GM23338 (cell line): Measurements from ENCODE around the gene HRH3. TPM values are rescaled to one million over a fixed set of nuclear protein-coding genes. Genes with fewer than 3 reads are reported as not detected.

Experiments
- ATAC-seq: fragments of 200-7000 bp; cut with Tn5 transposase; 3 replicates; pipeline ENCODE4 v1.9.1; 2020
- DNase-seq: peaks from one replicate; pipeline ENCODE4 v3.0.0-alpha.2; 2015; ENCODE audit warnings: low spot score
- H2AFZ ChIP-seq: fragments of 200-600 bp; sonication (generic); 2 replicates; pipeline ENCODE4 v1.8.0; 2016; ENCODE audit warnings: antibody characterized with exemption, mild to moderate bottlenecking, moderate library complexity
- H3F3A ChIP-seq: fragments of 200-600 bp; sonication (generic); replicated peaks from 2 replicates; pipeline ENCODE4 v1.8.0; 2017; ENCODE audit warnings: antibody characterized with exemption, mixed run types, low read depth
- H3K27ac ChIP-seq: fragments of 200-600 bp; sonication (generic); 2 replicates; pipeline ENCODE4 v1.6.1; 2016; ENCODE audit warnings: low read depth
- H3K27me3 ChIP-seq: fragments of 200-600 bp; sonication (generic); 2 replicates; pipeline ENCODE4 v1.8.0; 2016; ENCODE audit warnings: mild to moderate bottlenecking, mixed run types, moderate library complexity; ENCODE audit not compliant: insufficient read depth
- H3K36me3 ChIP-seq: fragments of 200-600 bp; sonication (generic); 2 replicates; pipeline ENCODE4 v1.8.0; 2016; ENCODE audit warnings: mild to moderate bottlenecking; ENCODE audit not compliant: insufficient read depth
- H3K4me1 ChIP-seq: fragments of 200-600 bp; sonication (generic); 2 replicates; pipeline ENCODE4 v1.8.0; 2016; ENCODE audit warnings: mild to moderate bottlenecking, moderate library complexity; ENCODE audit not compliant: insufficient read depth
- H3K4me2 ChIP-seq: fragments of 200-600 bp; sonication (generic); 2 replicates; pipeline ENCODE4 v1.7.1; 2017; ENCODE audit warnings: mixed run types
- H3K4me3 ChIP-seq: fragments of 200-600 bp; sonication (generic); 2 replicates; pipeline ENCODE4 v1.6.1; 2016; ENCODE audit warnings: mixed run types
- H3K79me2 ChIP-seq: fragments of 200-600 bp; sonication (generic); replicated peaks from 2 replicates; pipeline ENCODE4 v1.8.0; 2017; ENCODE audit warnings: mild to moderate bottlenecking; ENCODE audit not compliant: insufficient read depth
- H3K9me2 ChIP-seq: fragments of 200-600 bp; sonication (generic); 2 replicates; pipeline ENCODE4 v1.8.0; 2017; ENCODE audit not compliant: insufficient read depth
- H4K20me1 ChIP-seq: fragments of 200-600 bp; sonication (generic); replicated peaks from 2 replicates; pipeline ENCODE4 v1.8.0; 2017; ENCODE audit warnings: mild to moderate bottlenecking; ENCODE audit not compliant: insufficient read depth
- H3K27ac Mint-ChIP-seq: 2 replicates; pipeline ENCODE4 v1.8.0; 2020; ENCODE audit warnings: inconsistent platforms, mild to moderate bottlenecking, moderate library complexity, mixed read lengths
- H3K27me3 Mint-ChIP-seq: 3 replicates; pipeline ENCODE4 v1.8.0; 2022; ENCODE audit warnings: low read depth, mild to moderate bottlenecking, moderate library complexity, mixed read lengths, inconsistent platforms; ENCODE audit not compliant: insufficient read depth, poor library complexity
- H3K36me3 Mint-ChIP-seq: 3 replicates; pipeline ENCODE4 v1.8.0; 2021; ENCODE audit warnings: low read depth, mild to moderate bottlenecking, inconsistent platforms, moderate library complexity, mixed read lengths
- H3K4me1 Mint-ChIP-seq: 3 replicates; pipeline ENCODE4 v1.8.0; 2020; ENCODE audit warnings: mild to moderate bottlenecking, inconsistent platforms, mixed read lengths
- H3K4me3 Mint-ChIP-seq: 3 replicates; pipeline ENCODE4 v1.8.0; 2021; ENCODE audit warnings: moderate library complexity, mild to moderate bottlenecking, inconsistent platforms, mixed read lengths
- H3K9me3 Mint-ChIP-seq: 3 replicates; pipeline ENCODE4 v1.8.0; 2020; ENCODE audit warnings: moderate library complexity, mild to moderate bottlenecking, inconsistent platforms, mixed read lengths
- CREB1 ChIP-seq: fragments of 250-450 bp; sonication (Bioruptor Pico); IDR thresholded peaks from 2 replicates; pipeline ENCODE4 v1.5.0; 2020; ENCODE audit warnings: low read depth, mild to moderate bottlenecking, moderate library complexity
- EZH2phosphoT487 ChIP-seq: fragments of 200-600 bp; sonication (generic); IDR thresholded peaks from one replicate; pipeline ENCODE4 v1.8.1; 2018; ENCODE audit warnings: antibody characterized with exemption; ENCODE audit not compliant: unreplicated experiment
- NANOG ChIP-seq: IDR thresholded peaks from 2 replicates; pipeline ENCODE4 v1.6.1; 2016; ENCODE audit warnings: antibody characterized with exemption, borderline replicate concordance
- STAT1 ChIP-seq: IDR thresholded peaks from one replicate; pipeline ENCODE4 v1.6.1; 2016; ENCODE audit warnings: antibody characterized with exemption; ENCODE audit not compliant: unreplicated experiment
- ZNF114 ChIP-seq: fragments of 250-450 bp; sonication (Bioruptor Pico); IDR thresholded peaks from 2 replicates; pipeline ENCODE4 v1.5.0; 2020; ENCODE audit warnings: mild to moderate bottlenecking, moderate library complexity
- polyA plus RNA-seq: library from polyadenylated mRNA; unstranded; fragments of >200 nt; fragmentation: Nextera tagmentation; extraction: Ambion mirVana; gene quantifications from 2 replicates; pipeline ENCODE4 v1.2.1, GENCODE V29; 2016
- total RNA-seq: library from RNA; depleted of rRNA; stranded (reverse); fragments of >200 nt; shearing (Covaris generic); gene quantifications from 2 replicates; pipeline ENCODE4 v1.2.3, GENCODE V29; 2014
- TF ChIP-seq, protein P1 (sequence below), 2 experiments: fragments of 200-600 bp in 1 of 2; sonication (generic) in 1 of 2; conservative IDR thresholded peaks; 2 replicates each; pipeline versions ENCODE4 v1.5.1 to v1.6.1; 2016 to 2017; ENCODE audit warnings: antibody characterized with exemption in 2 of 2, low read depth in 2 of 2, mild to moderate bottlenecking in 2 of 2, moderate library complexity in 1 of 2
- TF ChIP-seq, protein P2 (sequence below): fragments of 250-450 bp; sonication (Bioruptor Pico); IDR thresholded peaks from 2 replicates; pipeline ENCODE4 v1.5.0; 2020; ENCODE audit warnings: mild to moderate bottlenecking, moderate library complexity
- TF ChIP-seq, protein P3 (sequence below): IDR thresholded peaks from one replicate; pipeline ENCODE4 v1.6.1; 2018; ENCODE audit warnings: antibody characterized with exemption; ENCODE audit not compliant: unreplicated experiment
- TF ChIP-seq, protein P4 (sequence below): IDR thresholded peaks from 2 replicates; pipeline ENCODE4 v1.6.1; 2016; ENCODE audit warnings: antibody characterized with exemption

HRH3 gene
- total and polyA plus RNA-seq, 2 experiments from 2014 or later, result 1.5 to 5.2 TPM

DNA sequence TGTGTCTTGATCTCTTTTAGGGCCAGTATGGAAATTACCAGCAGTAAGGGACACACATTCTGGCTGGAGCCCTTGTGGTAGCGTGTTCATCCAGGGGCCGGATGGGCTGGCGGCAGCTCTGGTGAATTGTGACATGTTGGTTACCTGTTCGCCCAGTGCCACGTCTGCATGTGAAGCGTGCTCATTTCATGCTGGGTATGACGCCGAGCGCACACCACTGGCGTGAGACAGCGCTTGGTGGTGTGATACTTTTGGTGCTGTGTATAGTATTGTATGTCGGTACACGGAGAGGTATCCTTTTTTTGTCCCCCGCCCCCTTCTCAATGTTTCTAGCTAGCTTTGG, 40.9 kb downstream of the HRH3 start:
- H3K9me2 ChIP-seq, result no peaks in the 10 kb centered on the region
- no peak overlapping the region for H2AFZ ChIP-seq
- Mint-ChIP-seq H3K36me3 (peaks cover 23% of the 10 kb centered on the region), H3K27ac (no peak overlapping the region), H3K4me1 (peaks cover 14% of the 10 kb centered on the region), H3K9me3 (no peaks in the 10 kb centered on the region; the same call in 2 of the 3 replicates), H3K27me3 (peaks cover 11% of the 10 kb centered on the region), H3K4me3 (no peak overlapping the region)
- TF ChIP-seq ZNF114 (CRISPR knock-in tag) (no peak), NANOG (no peak), CREB1 (no peak), STAT1 (no peak), EZH2phosphoT487 (no peak)
- TF ChIP-seq, protein P1, sequence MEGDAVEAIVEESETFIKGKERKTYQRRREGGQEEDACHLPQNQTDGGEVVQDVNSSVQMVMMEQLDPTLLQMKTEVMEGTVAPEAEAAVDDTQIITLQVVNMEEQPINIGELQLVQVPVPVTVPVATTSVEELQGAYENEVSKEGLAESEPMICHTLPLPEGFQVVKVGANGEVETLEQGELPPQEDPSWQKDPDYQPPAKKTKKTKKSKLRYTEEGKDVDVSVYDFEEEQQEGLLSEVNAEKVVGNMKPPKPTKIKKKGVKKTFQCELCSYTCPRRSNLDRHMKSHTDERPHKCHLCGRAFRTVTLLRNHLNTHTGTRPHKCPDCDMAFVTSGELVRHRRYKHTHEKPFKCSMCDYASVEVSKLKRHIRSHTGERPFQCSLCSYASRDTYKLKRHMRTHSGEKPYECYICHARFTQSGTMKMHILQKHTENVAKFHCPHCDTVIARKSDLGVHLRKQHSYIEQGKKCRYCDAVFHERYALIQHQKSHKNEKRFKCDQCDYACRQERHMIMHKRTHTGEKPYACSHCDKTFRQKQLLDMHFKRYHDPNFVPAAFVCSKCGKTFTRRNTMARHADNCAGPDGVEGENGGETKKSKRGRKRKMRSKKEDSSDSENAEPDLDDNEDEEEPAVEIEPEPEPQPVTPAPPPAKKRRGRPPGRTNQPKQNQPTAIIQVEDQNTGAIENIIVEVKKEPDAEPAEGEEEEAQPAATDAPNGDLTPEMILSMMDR (conservative IDR thresholded peaks at IDR 0.05; ENCODE audit: low read depth in 2 of 2), result no peak
- TF ChIP-seq, protein P2, sequence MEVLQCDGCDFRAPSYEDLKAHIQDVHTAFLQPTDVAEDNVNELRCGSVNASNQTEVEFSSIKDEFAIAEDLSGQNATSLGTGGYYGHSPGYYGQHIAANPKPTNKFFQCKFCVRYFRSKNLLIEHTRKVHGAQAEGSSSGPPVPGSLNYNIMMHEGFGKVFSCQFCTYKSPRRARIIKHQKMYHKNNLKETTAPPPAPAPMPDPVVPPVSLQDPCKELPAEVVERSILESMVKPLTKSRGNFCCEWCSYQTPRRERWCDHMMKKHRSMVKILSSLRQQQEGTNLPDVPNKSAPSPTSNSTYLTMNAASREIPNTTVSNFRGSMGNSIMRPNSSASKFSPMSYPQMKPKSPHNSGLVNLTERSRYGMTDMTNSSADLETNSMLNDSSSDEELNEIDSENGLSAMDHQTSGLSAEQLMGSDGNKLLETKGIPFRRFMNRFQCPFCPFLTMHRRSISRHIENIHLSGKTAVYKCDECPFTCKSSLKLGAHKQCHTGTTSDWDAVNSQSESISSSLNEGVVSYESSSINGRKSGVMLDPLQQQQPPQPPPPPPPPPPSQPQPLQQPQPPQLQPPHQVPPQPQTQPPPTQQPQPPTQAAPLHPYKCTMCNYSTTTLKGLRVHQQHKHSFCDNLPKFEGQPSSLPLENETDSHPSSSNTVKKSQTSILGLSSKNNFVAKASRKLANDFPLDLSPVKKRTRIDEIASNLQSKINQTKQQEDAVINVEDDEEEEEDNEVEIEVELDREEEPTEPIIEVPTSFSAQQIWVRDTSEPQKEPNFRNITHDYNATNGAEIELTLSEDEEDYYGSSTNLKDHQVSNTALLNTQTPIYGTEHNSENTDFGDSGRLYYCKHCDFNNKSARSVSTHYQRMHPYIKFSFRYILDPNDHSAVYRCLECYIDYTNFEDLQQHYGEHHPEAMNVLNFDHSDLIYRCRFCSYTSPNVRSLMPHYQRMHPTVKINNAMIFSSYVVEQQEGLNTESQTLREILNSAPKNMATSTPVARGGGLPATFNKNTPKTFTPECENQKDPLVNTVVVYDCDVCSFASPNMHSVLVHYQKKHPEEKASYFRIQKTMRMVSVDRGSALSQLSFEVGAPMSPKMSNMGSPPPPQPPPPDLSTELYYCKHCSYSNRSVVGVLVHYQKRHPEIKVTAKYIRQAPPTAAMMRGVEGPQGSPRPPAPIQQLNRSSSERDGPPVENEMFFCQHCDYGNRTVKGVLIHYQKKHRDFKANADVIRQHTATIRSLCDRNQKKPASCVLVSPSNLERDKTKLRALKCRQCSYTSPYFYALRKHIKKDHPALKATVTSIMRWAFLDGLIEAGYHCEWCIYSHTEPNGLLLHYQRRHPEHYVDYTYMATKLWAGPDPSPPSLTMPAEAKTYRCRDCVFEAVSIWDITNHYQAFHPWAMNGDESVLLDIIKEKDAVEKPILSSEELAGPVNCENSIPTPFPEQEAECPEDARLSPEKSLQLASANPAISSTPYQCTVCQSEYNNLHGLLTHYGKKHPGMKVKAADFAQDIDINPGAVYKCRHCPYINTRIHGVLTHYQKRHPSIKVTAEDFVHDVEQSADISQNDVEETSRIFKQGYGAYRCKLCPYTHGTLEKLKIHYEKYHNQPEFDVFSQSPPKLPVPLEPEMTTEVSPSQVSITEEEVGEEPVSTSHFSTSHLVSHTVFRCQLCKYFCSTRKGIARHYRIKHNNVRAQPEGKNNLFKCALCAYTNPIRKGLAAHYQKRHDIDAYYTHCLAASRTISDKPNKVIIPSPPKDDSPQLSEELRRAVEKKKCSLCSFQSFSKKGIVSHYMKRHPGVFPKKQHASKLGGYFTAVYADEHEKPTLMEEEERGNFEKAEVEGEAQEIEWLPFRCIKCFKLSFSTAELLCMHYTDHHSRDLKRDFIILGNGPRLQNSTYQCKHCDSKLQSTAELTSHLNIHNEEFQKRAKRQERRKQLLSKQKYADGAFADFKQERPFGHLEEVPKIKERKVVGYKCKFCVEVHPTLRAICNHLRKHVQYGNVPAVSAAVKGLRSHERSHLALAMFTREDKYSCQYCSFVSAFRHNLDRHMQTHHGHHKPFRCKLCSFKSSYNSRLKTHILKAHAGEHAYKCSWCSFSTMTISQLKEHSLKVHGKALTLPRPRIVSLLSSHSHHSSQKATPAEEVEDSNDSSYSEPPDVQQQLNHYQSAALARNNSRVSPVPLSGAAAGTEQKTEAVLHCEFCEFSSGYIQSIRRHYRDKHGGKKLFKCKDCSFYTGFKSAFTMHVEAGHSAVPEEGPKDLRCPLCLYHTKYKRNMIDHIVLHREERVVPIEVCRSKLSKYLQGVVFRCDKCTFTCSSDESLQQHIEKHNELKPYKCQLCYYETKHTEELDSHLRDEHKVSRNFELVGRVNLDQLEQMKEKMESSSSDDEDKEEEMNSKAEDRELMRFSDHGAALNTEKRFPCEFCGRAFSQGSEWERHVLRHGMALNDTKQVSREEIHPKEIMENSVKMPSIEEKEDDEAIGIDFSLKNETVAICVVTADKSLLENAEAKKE (CRISPR knock-in tag), result no peak
- TF ChIP-seq, protein P3, sequence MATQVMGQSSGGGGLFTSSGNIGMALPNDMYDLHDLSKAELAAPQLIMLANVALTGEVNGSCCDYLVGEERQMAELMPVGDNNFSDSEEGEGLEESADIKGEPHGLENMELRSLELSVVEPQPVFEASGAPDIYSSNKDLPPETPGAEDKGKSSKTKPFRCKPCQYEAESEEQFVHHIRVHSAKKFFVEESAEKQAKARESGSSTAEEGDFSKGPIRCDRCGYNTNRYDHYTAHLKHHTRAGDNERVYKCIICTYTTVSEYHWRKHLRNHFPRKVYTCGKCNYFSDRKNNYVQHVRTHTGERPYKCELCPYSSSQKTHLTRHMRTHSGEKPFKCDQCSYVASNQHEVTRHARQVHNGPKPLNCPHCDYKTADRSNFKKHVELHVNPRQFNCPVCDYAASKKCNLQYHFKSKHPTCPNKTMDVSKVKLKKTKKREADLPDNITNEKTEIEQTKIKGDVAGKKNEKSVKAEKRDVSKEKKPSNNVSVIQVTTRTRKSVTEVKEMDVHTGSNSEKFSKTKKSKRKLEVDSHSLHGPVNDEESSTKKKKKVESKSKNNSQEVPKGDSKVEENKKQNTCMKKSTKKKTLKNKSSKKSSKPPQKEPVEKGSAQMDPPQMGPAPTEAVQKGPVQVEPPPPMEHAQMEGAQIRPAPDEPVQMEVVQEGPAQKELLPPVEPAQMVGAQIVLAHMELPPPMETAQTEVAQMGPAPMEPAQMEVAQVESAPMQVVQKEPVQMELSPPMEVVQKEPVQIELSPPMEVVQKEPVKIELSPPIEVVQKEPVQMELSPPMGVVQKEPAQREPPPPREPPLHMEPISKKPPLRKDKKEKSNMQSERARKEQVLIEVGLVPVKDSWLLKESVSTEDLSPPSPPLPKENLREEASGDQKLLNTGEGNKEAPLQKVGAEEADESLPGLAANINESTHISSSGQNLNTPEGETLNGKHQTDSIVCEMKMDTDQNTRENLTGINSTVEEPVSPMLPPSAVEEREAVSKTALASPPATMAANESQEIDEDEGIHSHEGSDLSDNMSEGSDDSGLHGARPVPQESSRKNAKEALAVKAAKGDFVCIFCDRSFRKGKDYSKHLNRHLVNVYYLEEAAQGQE, result no peak
- TF ChIP-seq, protein P4, sequence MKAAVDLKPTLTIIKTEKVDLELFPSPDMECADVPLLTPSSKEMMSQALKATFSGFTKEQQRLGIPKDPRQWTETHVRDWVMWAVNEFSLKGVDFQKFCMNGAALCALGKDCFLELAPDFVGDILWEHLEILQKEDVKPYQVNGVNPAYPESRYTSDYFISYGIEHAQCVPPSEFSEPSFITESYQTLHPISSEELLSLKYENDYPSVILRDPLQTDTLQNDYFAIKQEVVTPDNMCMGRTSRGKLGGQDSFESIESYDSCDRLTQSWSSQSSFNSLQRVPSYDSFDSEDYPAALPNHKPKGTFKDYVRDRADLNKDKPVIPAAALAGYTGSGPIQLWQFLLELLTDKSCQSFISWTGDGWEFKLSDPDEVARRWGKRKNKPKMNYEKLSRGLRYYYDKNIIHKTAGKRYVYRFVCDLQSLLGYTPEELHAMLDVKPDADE, result no peak
- H3F3A ChIP-seq, result peaks cover 7% of the 10 kb centered on the region
- peaks cover 6% of the 10 kb centered on the region; the same call in 1 of the 2 replicates for H3K4me1 ChIP-seq
- H3K4me3 ChIP-seq, result no peak overlapping the region
- peaks cover 11% of the 10 kb centered on the region for H3K79me2 ChIP-seq
- ATAC-seq (no peak), DNase-seq (no peak)
- no peak overlapping the region for H3K27ac ChIP-seq
- H3K4me2 ChIP-seq, result no peak overlapping the region
- no peaks in the 10 kb centered on the region for H4K20me1 ChIP-seq
- H3K36me3 ChIP-seq, result no peaks in the 10 kb centered on the region
- H3K27me3 ChIP-seq, result no peaks in the 10 kb centered on the region
